MM.1S (cell line): ENCODE measurements around the gene ZNF827.

Experiments used
- DNase-seq: peaks from one replicate; pipeline ENCODE4 v3.0.0-alpha.2; 2015
- H2AFZ ChIP-seq: fragments of 300-600 bp; sonication (generic); 2 replicates; pipeline ENCODE4 v1.6.0; 2016; ENCODE audit warnings: antibody characterized with exemption, low read length
- H3F3A ChIP-seq: fragments of 300-600 bp; sonication (generic); 2 replicates; pipeline ENCODE4 v1.6.1; 2016; ENCODE audit warnings: mild to moderate bottlenecking, antibody characterized with exemption, low read length, moderate library complexity, mixed read lengths; ENCODE audit not compliant: insufficient read depth
- H3K27ac ChIP-seq: fragments of 300-600 bp; sonication (generic); 2 replicates; pipeline ENCODE4 v1.5.1; 2016; ENCODE audit warnings: mild to moderate bottlenecking, low read length
- H3K27me3 ChIP-seq: fragments of 300-600 bp; sonication (generic); replicated peaks from 2 replicates; pipeline ENCODE4 v1.6.0; 2016; ENCODE audit warnings: low read length; ENCODE audit not compliant: insufficient read depth
- H3K36me3 ChIP-seq: fragments of 300-600 bp; sonication (generic); replicated peaks from 2 replicates; pipeline ENCODE4 v1.6.1; 2016; ENCODE audit warnings: mild to moderate bottlenecking, low read length, mixed read lengths; ENCODE audit not compliant: insufficient read depth
- H3K4me1 ChIP-seq: fragments of 300-600 bp; sonication (generic); 2 replicates; pipeline ENCODE4 v1.6.1; 2016; ENCODE audit warnings: low read length, mixed read lengths
- H3K4me2 ChIP-seq: fragments of 300-600 bp; sonication (generic); 2 replicates; pipeline ENCODE4 v1.6.0; 2016; ENCODE audit warnings: low read depth, low read length
- H3K4me3 ChIP-seq: fragments of 300-600 bp; sonication (generic); 2 replicates; pipeline ENCODE4 v1.5.1; 2016; ENCODE audit warnings: low read length, mixed read lengths
- H3K79me2 ChIP-seq: fragments of 300-600 bp; sonication (generic); 2 replicates; pipeline ENCODE4 v1.6.1; 2016; ENCODE audit warnings: mixed run types, low read length, mixed read lengths
- H3K9ac ChIP-seq: fragments of 300-600 bp; sonication (generic); 2 replicates; pipeline ENCODE4 v1.6.1; 2016; ENCODE audit warnings: low read length, mixed read lengths
- H3K9me2 ChIP-seq: fragments of 300-600 bp; sonication (generic); replicated peaks from 2 replicates; pipeline ENCODE4 v1.6.1; 2016; ENCODE audit warnings: mild to moderate bottlenecking, low read length, mixed read lengths; ENCODE audit not compliant: insufficient read depth
- H3K9me3 ChIP-seq: fragments of 300-600 bp; sonication (generic); replicated peaks from 2 replicates; pipeline ENCODE4 v1.6.1; 2016; ENCODE audit warnings: mild to moderate bottlenecking, low read length, mixed read lengths; ENCODE audit not compliant: insufficient read depth
- H4K20me1 ChIP-seq: fragments of 300-600 bp; sonication (generic); 2 replicates; pipeline ENCODE4 v1.6.1; 2016; ENCODE audit warnings: mild to moderate bottlenecking, low read length, moderate library complexity, mixed read lengths; ENCODE audit not compliant: insufficient read depth
- CTCF ChIP-seq: fragments of 300-600 bp; sonication (generic); IDR thresholded peaks from 2 replicates; pipeline ENCODE4 v1.5.1; 2016; ENCODE audit warnings: antibody characterized with exemption, low read length, mixed read lengths
- EZH2 ChIP-seq: fragments of 300-600 bp; sonication (generic); optimal IDR thresholded peaks from 2 replicates; pipeline ENCODE3; 2017; ENCODE audit warnings: low read depth, mild to moderate bottlenecking, antibody characterized with exemption, low read length, mixed read lengths
- EZH2phosphoT487 ChIP-seq: fragments of 300-600 bp; sonication (generic); IDR thresholded peaks from 2 replicates; pipeline ENCODE4 v1.6.1; 2018; ENCODE audit warnings: antibody characterized with exemption, low read length

Gene ZNF827

DNA sequence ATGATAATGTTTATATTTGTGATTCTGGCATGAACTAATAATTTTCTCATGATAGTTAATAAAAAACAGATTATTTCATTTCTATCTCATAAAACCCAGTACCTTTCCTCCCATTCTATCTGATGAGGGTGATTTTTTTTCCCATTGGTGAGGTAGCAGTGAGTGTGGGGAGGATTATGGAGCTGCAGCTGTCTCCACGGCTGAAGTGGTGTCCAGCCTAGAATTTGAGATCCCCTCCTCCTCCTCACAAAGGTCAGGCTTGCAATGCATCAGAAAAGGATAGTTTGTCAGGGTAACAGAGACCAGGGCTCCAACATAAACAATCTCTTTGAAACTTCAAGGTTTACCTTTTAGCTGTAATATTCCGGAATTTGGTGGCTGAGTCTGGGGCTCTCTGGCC lies 197.8 kb downstream of the ZNF827 start:
- no peaks in the 10 kb centered on the region for H3K36me3 ChIP-seq
- no peak overlapping the region for H3K4me3 ChIP-seq
- H3K27me3 ChIP-seq: no peaks in the 10 kb centered on the region
- H3F3A ChIP-seq: no peaks in the 10 kb centered on the region
- TF ChIP-seq CTCF: no peak
- TF ChIP-seq EZH2: no peak
- TF ChIP-seq EZH2phosphoT487: no peak
- no peak overlapping the region for H2AFZ ChIP-seq
- H4K20me1 ChIP-seq: no peaks in the 10 kb centered on the region
- no peaks in the 10 kb centered on the region for H3K9me3 ChIP-seq
- H3K4me2 ChIP-seq: no peak overlapping the region
- H3K27ac ChIP-seq: no peak overlapping the region
- no peaks in the 10 kb centered on the region for H3K79me2 ChIP-seq
- no peaks in the 10 kb centered on the region for H3K9me2 ChIP-seq
- no peak overlapping the region for H3K9ac ChIP-seq
- no peaks in the 10 kb centered on the region for H3K4me1 ChIP-seq
- DNase-seq: no peak

DNA sequence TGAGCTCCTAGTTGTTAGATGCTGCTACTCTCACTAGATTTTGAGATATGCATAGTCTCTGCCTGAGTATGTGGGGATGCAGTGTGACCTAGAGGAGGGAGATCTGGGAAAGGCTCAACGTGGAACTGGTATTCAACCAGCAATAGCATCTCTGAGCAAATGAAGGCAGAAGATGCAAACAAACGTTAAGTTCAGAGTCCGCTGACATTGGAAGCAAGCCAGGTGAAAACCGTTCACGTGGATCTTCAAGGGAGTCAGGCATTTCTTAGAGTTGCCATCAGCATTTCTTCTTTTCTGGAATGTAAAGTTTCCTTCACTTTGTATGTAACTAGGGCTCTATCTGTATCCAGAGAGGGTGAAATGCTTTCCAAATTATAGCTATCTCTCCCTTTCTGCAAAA lies 198.8 kb downstream of the ZNF827 start:
- Histone ChIP-seq H3K27me3 (no peaks in the 10 kb centered on the region), H3K9ac (no peak overlapping the region), H4K20me1 (no peaks in the 10 kb centered on the region), H3K36me3 (no peaks in the 10 kb centered on the region), H3K4me1 (no peaks in the 10 kb centered on the region), H3F3A (no peaks in the 10 kb centered on the region), H3K4me2 (no peak overlapping the region), H3K9me2 (no peaks in the 10 kb centered on the region), H3K27ac (no peak overlapping the region), H3K79me2 (no peaks in the 10 kb centered on the region), H3K9me3 (no peaks in the 10 kb centered on the region), H3K4me3 (no peak overlapping the region), H2AFZ (no peak overlapping the region)
- no peak for DNase-seq
- TF ChIP-seq EZH2: no peak
- TF ChIP-seq CTCF: no peak
- no peak for TF ChIP-seq EZH2phosphoT487

- Histone ChIP-seq H4K20me1 (no peaks in the 10 kb centered on the region), H3K9ac (no peak overlapping the region), H3K4me1 (0 out of 2 replicates have a peak, but pooled peaks cover 3% of the 10 kb centered on the region), H3K27me3 (no peaks in the 10 kb centered on the region), H3K27ac (no peak overlapping the region), H3K4me3 (no peak overlapping the region), H3F3A (no peaks in the 10 kb centered on the region), H3K9me2 (no peaks in the 10 kb centered on the region), H3K79me2 (no peaks in the 10 kb centered on the region), H2AFZ (no peak overlapping the region), H3K36me3 (no peaks in the 10 kb centered on the region), H3K9me3 (no peaks in the 10 kb centered on the region), H3K4me2 (no peak overlapping the region)
- TF ChIP-seq EZH2: no peak
- TF ChIP-seq CTCF: no peak
- TF ChIP-seq EZH2phosphoT487: no peak
- DNase-seq: no peak
These were observed 202.3 kb downstream of the ZNF827 start for GRCh38 chr4:145736241-145736831.
